Endothelial cell of umbilical vein (primary cell): Measurements from ENCODE around the gene FAS. TPM values are rescaled to one million over a fixed set of nuclear protein-coding genes. Genes with fewer than 3 reads are reported as not detected.

ENCODE experiments used
- BruUV-seq: library from RNA; stranded (reverse); fragments of 400-500 nt; replicated peaks from 2 replicates; lab custom pipeline; 2021; lab: Mats Ljungman, UMichigan
- CTCF ChIA-PET: fragments of 300-600, 350-600 bp; sonication (Branson Sonifier 250); formaldehyde crosslinking; loops from one replicate; lab custom pipeline; 2021; ENCODE audit warnings: antibody characterized with exemption, inconsistent platforms; lab: Charles Lee
- POLR2A ChIA-PET: fragments of 300-600, 350-600 bp; sonication (Branson Sonifier 250); formaldehyde crosslinking; loops from one replicate; lab custom pipeline; 2021; ENCODE audit warnings: antibody characterized with exemption, inconsistent platforms; lab: Charles Lee
- DNase-seq: peaks from one replicate; pipeline ENCODE4 v3.0.0-alpha.2; 2011; ENCODE audit warnings: low read depth, low spot score
- FAIRE-seq: peaks from 2 replicates; lab custom pipeline; 2011; peaks lifted over from hg19 to GRCh38; lab: Jason Lieb, UNC
- H2AFZ ChIP-seq: 2 replicates; pipeline ENCODE4 v1.6.0; 2012; ENCODE audit warnings: low read depth, low read length, control low read depth, inconsistent platforms
- H3K27ac ChIP-seq: 2 replicates; pipeline ENCODE4 v1.5.1; 2011; ENCODE audit warnings: low read depth, mild to moderate bottlenecking, control low read depth, low read length, moderate library complexity; ENCODE audit not compliant: insufficient read depth
- H3K27me3 ChIP-seq, 2 experiments: 2 replicates each; pipeline versions ENCODE4 v1.6.0 to v1.6.1; 2011; ENCODE audit warnings: low read length in 2 of 2, mixed read lengths in 1 of 2; ENCODE audit not compliant: control insufficient read depth in 2 of 2, insufficient read depth in 2 of 2
- H3K36me3 ChIP-seq, 2 experiments: 2 replicates in 1 of 2; 3 replicates in 1 of 2; pipeline ENCODE4 v1.5.1; 2011; ENCODE audit warnings: low read length in 2 of 2, mild to moderate bottlenecking in 1 of 2, moderate library complexity in 1 of 2; ENCODE audit not compliant: control insufficient read depth in 2 of 2, insufficient read depth in 2 of 2; ENCODE audit errors: extremely low read depth in 1 of 2
- H3K4me1 ChIP-seq: 3 replicates; pipeline ENCODE4 v1.5.1; 2011; ENCODE audit warnings: mild to moderate bottlenecking, low read length; ENCODE audit not compliant: control insufficient read depth, insufficient read depth; ENCODE audit errors: extremely low read depth
- H3K4me2 ChIP-seq: 2 replicates; pipeline ENCODE4 v1.6.1; 2011; ENCODE audit warnings: low read length, control low read depth, mixed read lengths; ENCODE audit not compliant: insufficient read depth
- H3K4me3 ChIP-seq, 3 experiments: fragments of 200-600 bp in 1 of 3; sonication (generic), shearing (Covaris generic) in 1 of 3; replicated peaks in 1 of 3; 2 replicates each; pipeline ENCODE4 v1.5.1; 2011 to 2016; ENCODE audit warnings: control low read depth in 3 of 3, low read length in 3 of 3, mild to moderate bottlenecking in 2 of 3, inconsistent platforms in 1 of 3, low read depth in 1 of 3, moderate library complexity in 1 of 3; ENCODE audit not compliant: insufficient read depth in 1 of 3
- H3K79me2 ChIP-seq: 2 replicates; pipeline ENCODE4 v1.6.0; 2012; ENCODE audit warnings: low read length, inconsistent platforms; ENCODE audit not compliant: control insufficient read depth, insufficient read depth
- H3K9ac ChIP-seq: replicated peaks from 2 replicates; pipeline ENCODE3; 2011; ENCODE audit warnings: low read length, control low read depth; ENCODE audit not compliant: insufficient read depth; ENCODE audit errors: extremely low read depth
- H3K9me1 ChIP-seq: replicated peaks from 3 replicates; pipeline ENCODE4 v1.6.0; 2011; ENCODE audit warnings: mild to moderate bottlenecking, low read length; ENCODE audit not compliant: control insufficient read depth, insufficient read depth; ENCODE audit errors: extremely low read depth
- H3K9me3 ChIP-seq: replicated peaks from 2 replicates; pipeline ENCODE4 v1.5.1; 2012; ENCODE audit warnings: low read length, inconsistent platforms; ENCODE audit not compliant: control insufficient read depth, insufficient read depth
- H4K20me1 ChIP-seq: replicated peaks from 2 replicates; pipeline ENCODE3; 2011; ENCODE audit warnings: mild to moderate bottlenecking, low read length; ENCODE audit not compliant: control insufficient read depth, insufficient read depth; ENCODE audit errors: extremely low read depth
- CTCF ChIP-seq, 2 donors: IDR thresholded peaks; 1 replicate in 1 of 2; 2 replicates in 1 of 2; pipeline ENCODE4 v1.5.1; 2011; ENCODE audit warnings: low read length in 2 of 2, mild to moderate bottlenecking in 2 of 2, moderate library complexity in 2 of 2, control low read depth in 1 of 2, inconsistent platforms in 1 of 2, low read depth in 1 of 2; ENCODE audit not compliant: insufficient read depth in 1 of 2; ENCODE audit errors: extremely low read depth in 1 of 2
- EZH2 ChIP-seq: IDR thresholded peaks from 2 replicates; pipeline ENCODE4 v1.6.1; 2012; ENCODE audit warnings: borderline replicate concordance, low read depth, mild to moderate bottlenecking, moderate library complexity, low read length, inconsistent platforms; ENCODE audit not compliant: severe bottlenecking
- FOS ChIP-seq: IDR thresholded peaks from 2 replicates; pipeline ENCODE4 v1.6.1; 2011; ENCODE audit warnings: mild to moderate bottlenecking, low read length, moderate library complexity, borderline replicate concordance; ENCODE audit not compliant: insufficient read depth
- MYC ChIP-seq: IDR thresholded peaks from one replicate; pipeline ENCODE4 v1.6.1; 2011; ENCODE audit warnings: mild to moderate bottlenecking, low read depth, low read length
- POLR2A ChIP-seq: IDR thresholded peaks from 2 replicates; pipeline ENCODE4 v1.6.1; 2012; ENCODE audit warnings: low read depth, mild to moderate bottlenecking, control low read depth, low read length
- POLR2AphosphoS5 ChIP-seq: IDR thresholded peaks from 2 replicates; pipeline ENCODE4 v1.6.1; 2012; ENCODE audit warnings: low read depth, mild to moderate bottlenecking, control low read depth, low read length, moderate library complexity; ENCODE audit not compliant: insufficient read depth
- dilution Hi-C: fragments of 300-500 bp; cut with MboI; formaldehyde crosslinking; loops from one replicate; pipeline ENCODE4 v1.15.0; 2019; ENCODE audit warnings: low sequenced_read_pairs; ENCODE audit not compliant: extremely low pct_ligation_motif_present
- intact Hi-C: fragments of 100-400 bp; cut with micrococcal nuclease; formaldehyde crosslinking; loops from one replicate; pipeline ENCODE4 v1.10.0; 2022
- polyA plus RNA-seq, 4 experiments: library from polyadenylated mRNA; depleted of rRNA in 3 of 4; stranded (reverse) in 3 of 4; unstranded in 1 of 4; fragments of >200 nt; gene quantifications; 2 replicates each; pipeline versions ENCODE4 v1.2.1 to v1.2.3, GENCODE V29; 2011 to 2012; ENCODE audit warnings: missing spikeins in 1 of 4
- total RNA-seq: library from RNA; stranded (reverse); gene quantifications from 2 replicates; pipeline ENCODE4 v1.2.3, GENCODE V29; 2021

Gene FAS
- total and polyA plus RNA-seq, 2 donors (not counting 3 experiments of a cell fraction or from before 2014, with no cell fraction given): 2.0 to 6.1 TPM

GRCh38 chr10:88982366-88982765 is 8.2 kb upstream of the FAS start:
- Histone ChIP-seq H3K79me2 (no peaks in the 10 kb centered on the region), H2AFZ (no peak overlapping the region), H3K4me3 (no peak overlapping the region), H3K9ac (no peak overlapping the region), H3K27ac (no peak overlapping the region), H3K27me3 (peaks cover 0 to 2% of the 10 kb centered on the region in 2 experiments), H3K4me1 (peaks cover 14% of the 10 kb centered on the region), H3K36me3 (no peaks in the 10 kb centered on the region), H3K9me1 (no peaks in the 10 kb centered on the region), H3K4me2 (no peak overlapping the region), H3K9me3 (no peaks in the 10 kb centered on the region), H4K20me1 (no peaks in the 10 kb centered on the region)
- ChIA-PET CTCF (interaction anchor here (0.6 to 2.2 kb wide), 6 partner anchors 8 to 1638 kb away, joined by 3 to 12 read pairs (median 6); partner anchors contain the start of gene FAS), POLR2A (no interaction called here)
- intact Hi-C loops (loop anchor here (5.0 kb wide), 1 partner anchor 415 kb away; no protein-coding TSS in a partner anchor), dilution Hi-C loops (loop anchor here (25.0 kb wide), 1 partner anchor 230 kb away; the partner anchor contains the start of gene CH25H)
- no peak for DNase-seq
- FAIRE-seq: no peak
- TF ChIP-seq FOS (no peak), POLR2A (no peak), POLR2AphosphoS5 (no peak), MYC (no peak), EZH2 (no peak), CTCF (IDR thresholded peaks at IDR 0.05; ENCODE audit: extremely low read depth in 1 of 2, insufficient read depth in 1 of 2, low read depth in 1 of 2, low read length in 2 of 2) (no peak)
- no TSS peak for BruUV-seq
